HEK293 (cell line): ENCODE measurements around the gene TMEM220.

Experiments used
- CTCF ChIA-PET: fragments of 350-600 bp; formaldehyde crosslinking; extraction: SDS; loops from one replicate; lab custom pipeline; 2021; ENCODE audit warnings: antibody characterized with exemption; lab: Yijun Ruan, JAX
- POLR2A ChIA-PET: fragments of 300-600 bp; formaldehyde crosslinking; extraction: SDS; loops from one replicate; lab custom pipeline; 2020; ENCODE audit warnings: antibody characterized with exemption, inconsistent platforms; lab: Yijun Ruan, JAX
- H3K27ac ChIP-seq: fragments of 200-500 bp; sonication (Bioruptor generic); 2 replicates; pipeline ENCODE4 v1.5.1; 2014; ENCODE audit warnings: low read depth, low read length, control low read depth, inconsistent platforms; ENCODE audit errors: extremely low read depth
- H3K36me3 ChIP-seq, 2 experiments: fragments of 200-500 bp in 1 of 2; sonication (Bioruptor generic) in 1 of 2; 1 replicate in 1 of 2; 2 replicates in 1 of 2; pipeline ENCODE4 v1.5.1; 2014 to 2017; ENCODE audit warnings: inconsistent platforms in 2 of 2, low read length in 2 of 2; ENCODE audit not compliant: control insufficient read depth in 2 of 2, insufficient read depth in 1 of 2
- H3K4me1 ChIP-seq: fragments of 200-500 bp; sonication (Bioruptor generic); 2 replicates; pipeline ENCODE4 v1.5.1; 2014; ENCODE audit warnings: mild to moderate bottlenecking, low read length, inconsistent platforms; ENCODE audit not compliant: control insufficient read depth, insufficient read depth
- H3K4me3 ChIP-seq: 2 replicates; pipeline ENCODE4 v1.5.1; 2011; ENCODE audit warnings: low read depth, mild to moderate bottlenecking, control low read depth, low read length, moderate library complexity
- H3K9me3 ChIP-seq: fragments of 200-500 bp; sonication (Bioruptor generic); 2 replicates; pipeline ENCODE4 v1.5.1; 2014; ENCODE audit warnings: low read depth, low read length, inconsistent platforms; ENCODE audit not compliant: control insufficient read depth, insufficient read depth
- FEZF1 ChIP-seq: fragments of 450-650 bp; formaldehyde crosslinking; IDR thresholded peaks from 2 replicates; pipeline ENCODE4 v1.5.1; 2016; ENCODE audit warnings: missing biosample characterization, missing genetic modification characterization
- GLI2 ChIP-seq: fragments of 450-650 bp; formaldehyde crosslinking; IDR thresholded peaks from 2 replicates; pipeline ENCODE4; 2017; ENCODE audit warnings: missing biosample characterization, missing genetic modification characterization, low read depth, borderline replicate concordance
- GLIS2 ChIP-seq: fragments of 450-650 bp; formaldehyde crosslinking; IDR thresholded peaks from 2 replicates; pipeline ENCODE4 v1.5.1; 2016; ENCODE audit warnings: missing biosample characterization, missing genetic modification characterization
- MYNN ChIP-seq: fragments of 450-650 bp; formaldehyde crosslinking; IDR thresholded peaks from 2 replicates; pipeline ENCODE4 v1.5.1; 2016; ENCODE audit warnings: missing biosample characterization, missing genetic modification characterization, borderline replicate concordance
- TCF7L2 ChIP-seq: IDR thresholded peaks from 2 replicates; pipeline ENCODE4 v1.6.1; 2011; ENCODE audit warnings: low read depth, mild to moderate bottlenecking, inconsistent platforms, low read length, moderate library complexity, borderline replicate concordance
- TRIM28 ChIP-seq: IDR thresholded peaks from 2 replicates; pipeline ENCODE4 v1.6.1; 2011; ENCODE audit warnings: low read length, control low read depth, borderline replicate concordance
- ZNF10 ChIP-seq: fragments of 450-650 bp; formaldehyde crosslinking; IDR thresholded peaks from 2 replicates; pipeline ENCODE4 v1.5.1; 2017; ENCODE audit warnings: missing biosample characterization, missing genetic modification characterization
- ZNF132 ChIP-seq: fragments of 450-650 bp; formaldehyde crosslinking; IDR thresholded peaks from 2 replicates; pipeline ENCODE4 v1.5.1; 2017; ENCODE audit warnings: missing biosample characterization, missing genetic modification characterization, borderline replicate concordance
- ZNF148 ChIP-seq: fragments of 450-650 bp; formaldehyde crosslinking; IDR thresholded peaks from 2 replicates; pipeline ENCODE4 v1.5.0; 2017; ENCODE audit warnings: missing biosample characterization, missing genetic modification characterization, borderline replicate concordance
- ZNF211 ChIP-seq: fragments of 450-650 bp; formaldehyde crosslinking; IDR thresholded peaks from 2 replicates; pipeline ENCODE4 v1.5.1; 2016; ENCODE audit warnings: low read depth, missing biosample characterization, missing genetic modification characterization
- ZNF26 ChIP-seq: fragments of 450-650 bp; formaldehyde crosslinking; IDR thresholded peaks from 2 replicates; pipeline ENCODE4 v1.5.1; 2016; ENCODE audit warnings: missing biosample characterization, missing genetic modification characterization
- ZNF280C ChIP-seq: fragments of 450-650 bp; formaldehyde crosslinking; IDR thresholded peaks from 2 replicates; pipeline ENCODE4 v1.5.1; 2016; ENCODE audit warnings: missing biosample characterization, missing genetic modification characterization
- ZNF362 ChIP-seq: fragments of 450-650 bp; formaldehyde crosslinking; IDR thresholded peaks from 2 replicates; pipeline ENCODE4 v1.5.1; 2016; ENCODE audit warnings: missing biosample characterization, missing genetic modification characterization
- ZNF366 ChIP-seq: fragments of 450-650 bp; formaldehyde crosslinking; conservative IDR thresholded peaks from 2 replicates; pipeline ENCODE4 v1.5.1; 2016; ENCODE audit warnings: missing biosample characterization, missing genetic modification characterization
- ZNF426 ChIP-seq: fragments of 450-650 bp; formaldehyde crosslinking; IDR thresholded peaks from 2 replicates; pipeline ENCODE4 v1.5.1; 2017; ENCODE audit warnings: missing biosample characterization, missing genetic modification characterization, mild to moderate bottlenecking, inconsistent platforms, moderate library complexity
- ZNF560 ChIP-seq: fragments of 450-650 bp; formaldehyde crosslinking; IDR thresholded peaks from 2 replicates; pipeline ENCODE4 v1.5.1; 2017; ENCODE audit warnings: missing biosample characterization, missing genetic modification characterization, borderline replicate concordance
- ZNF561 ChIP-seq: fragments of 450-650 bp; IDR thresholded peaks from 2 replicates; pipeline ENCODE4 v1.5.1; 2018; ENCODE audit warnings: missing biosample characterization, missing genetic modification characterization, borderline replicate concordance
- ZNF610 ChIP-seq: fragments of 450-650 bp; formaldehyde crosslinking; IDR thresholded peaks from 2 replicates; pipeline ENCODE4 v1.5.1; 2016; ENCODE audit warnings: missing biosample characterization, missing genetic modification characterization, borderline replicate concordance
- ZNF621 ChIP-seq: fragments of 450-650 bp; formaldehyde crosslinking; IDR thresholded peaks from 2 replicates; pipeline ENCODE4 v1.5.1; 2017; ENCODE audit warnings: missing biosample characterization, missing genetic modification characterization
- ZNF624 ChIP-seq: fragments of 450-650 bp; formaldehyde crosslinking; IDR thresholded peaks from 2 replicates; pipeline ENCODE4 v1.5.1; 2017; ENCODE audit warnings: missing biosample characterization, missing genetic modification characterization
- ZNF639 ChIP-seq: fragments of 450-650 bp; formaldehyde crosslinking; IDR thresholded peaks from 2 replicates; pipeline ENCODE4 v1.5.1; 2016; ENCODE audit warnings: missing biosample characterization, missing genetic modification characterization
- ZNF677 ChIP-seq: fragments of 450-650 bp; IDR thresholded peaks from 2 replicates; pipeline ENCODE4 v1.5.0; 2018; ENCODE audit warnings: missing biosample characterization, mild to moderate bottlenecking, missing genetic modification characterization, moderate library complexity
- ZNF785 ChIP-seq: fragments of 450-650 bp; formaldehyde crosslinking; IDR thresholded peaks from 2 replicates; pipeline ENCODE4 v1.5.1; 2016; ENCODE audit warnings: missing biosample characterization, missing genetic modification characterization
- ZNF792 ChIP-seq: fragments of 450-650 bp; formaldehyde crosslinking; IDR thresholded peaks from 2 replicates; pipeline ENCODE4 v1.5.1; 2016; ENCODE audit warnings: missing biosample characterization, missing genetic modification characterization
- ZSCAN16 ChIP-seq: fragments of 450-650 bp; formaldehyde crosslinking; IDR thresholded peaks from 2 replicates; pipeline ENCODE4 v1.5.1; 2016; ENCODE audit warnings: missing biosample characterization, missing genetic modification characterization

The TMEM220 gene

GRCh38 chr17:10683853-10684252, 46.0 kb downstream of the TMEM220 start (continued):
- no peak for TF ChIP-seq ZNF26 (tag by site-specific recombination)

- POLR2A ChIA-PET = no interaction called here
- H3K36me3 ChIP-seq = peaks cover 76 to 93% of the 10 kb centered on the region in 2 experiments
- H3K4me1 ChIP-seq = no peaks in the 10 kb centered on the region
- H3K27ac ChIP-seq = no peak overlapping the region
- TF ChIP-seq ZNF132 (tag by site-specific recombination) = no peak
- no peak for TF ChIP-seq MYNN (tag by site-specific recombination)
- no peak for TF ChIP-seq ZNF561 (tag by site-specific recombination)
- TF ChIP-seq ZNF610 (tag by site-specific recombination) = no peak
- TF ChIP-seq ZNF792 = no peak
- no peak for TF ChIP-seq ZNF148 (tag by site-specific recombination)
- no peak for TF ChIP-seq ZNF280C (tag by site-specific recombination)
- TF ChIP-seq TCF7L2 = no peak
- TF ChIP-seq ZNF560 (tag by site-specific recombination) = no peak
- no peak for TF ChIP-seq GLI2 (tag by site-specific recombination)
- TF ChIP-seq GLIS2 (tag by site-specific recombination) = no peak
- no peak for TF ChIP-seq ZNF10 (tag by site-specific recombination)
- TF ChIP-seq FEZF1 (tag by site-specific recombination) = no peak
- TF ChIP-seq ZNF677 (tag by site-specific recombination) = no peak
- TF ChIP-seq ZNF366 (tag by site-specific recombination) = no peak
- TF ChIP-seq, all 188 proteins: peak for 0
- Histone ChIP-seq H3K4me3 (no peak overlapping the region), H3K9me3 (no peaks in the 10 kb centered on the region)
- CTCF ChIA-PET = interaction anchor here (0.7 to 4.9 kb wide), 5 partner anchors 9 to 701 kb away, joined by 4 to 50 read pairs (median 5); no protein-coding TSS in a partner anchor
Observed at GRCh38 chr17:10681866-10682446, 47.9 kb downstream of the TMEM220 start.

GRCh38 chr17:10674704-10675103, 55.1 kb downstream of the TMEM220 start:
- no peak overlapping the region for H3K27ac ChIP-seq
- ChIA-PET POLR2A (no interaction called here), CTCF (interaction anchor here (1.3 to 1.6 kb wide), 4 partner anchors 9 to 170 kb away, joined by 3 to 8 read pairs (median 6); no protein-coding TSS in a partner anchor)
- no peaks in the 10 kb centered on the region for H3K9me3 ChIP-seq
- H3K36me3 ChIP-seq = peaks cover 30 to 56% of the 10 kb centered on the region in 2 experiments
- H3K4me1 ChIP-seq = no peaks in the 10 kb centered on the region
- no peak overlapping the region for H3K4me3 ChIP-seq
- TF ChIP-seq TRIM28 (no peak), ZNF785 (tag by site-specific recombination) (no peak), ZNF621 (no peak), ZNF211 (tag by site-specific recombination) (no peak), ZNF362 (tag by site-specific recombination) (no peak), ZSCAN16 (tag by site-specific recombination) (no peak), ZNF624 (tag by site-specific recombination) (no peak), ZNF639 (tag by site-specific recombination) (no peak), ZNF426 (no peak)
